Measurements from ENCODE around the gene NUDT17. TPM values are rescaled to one million over a fixed set of nuclear protein-coding genes. Genes with fewer than 3 reads are reported as not detected.
"Not testable (repeated sequence)": the region's sequence is repeated elsewhere in the genome, so short reads cannot be mapped to it uniquely, and the experiment has no call there.

NUDT17 gene
- polyA plus RNA-seq, 1 of the 3 experiments (the other 2 are of a cell fraction) = 8.1 TPM

DNA sequence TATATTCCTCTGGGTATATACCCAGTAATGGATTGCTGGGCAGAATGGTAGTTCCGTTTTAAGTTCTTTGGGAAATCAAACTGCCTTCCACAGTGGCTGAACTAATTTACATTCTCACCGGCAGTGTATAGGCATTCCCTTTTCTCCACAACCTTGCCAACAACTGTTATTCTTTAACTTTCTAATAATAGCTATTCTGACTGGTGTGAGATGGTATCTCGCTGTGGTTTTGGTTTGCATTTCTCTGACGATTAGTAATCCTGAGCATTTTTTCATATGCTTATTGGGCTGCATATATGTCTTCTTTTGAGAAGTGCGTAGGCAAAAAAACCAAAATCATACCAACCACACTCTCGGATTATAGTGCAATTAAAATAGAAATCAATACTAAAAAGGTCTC, 27.3 kb upstream of the NUDT17 start:
- 4% methylated on average over 4 of the region's 6 CpGs for WGBS (ENCODE audit: low lambda C conversion rate)
- not testable (repeated sequence) for DNase-seq
- peak overlapping the region; percentile 61; the same call in 1 of the 2 replicates for H3K4me2 ChIP-seq

DNA sequence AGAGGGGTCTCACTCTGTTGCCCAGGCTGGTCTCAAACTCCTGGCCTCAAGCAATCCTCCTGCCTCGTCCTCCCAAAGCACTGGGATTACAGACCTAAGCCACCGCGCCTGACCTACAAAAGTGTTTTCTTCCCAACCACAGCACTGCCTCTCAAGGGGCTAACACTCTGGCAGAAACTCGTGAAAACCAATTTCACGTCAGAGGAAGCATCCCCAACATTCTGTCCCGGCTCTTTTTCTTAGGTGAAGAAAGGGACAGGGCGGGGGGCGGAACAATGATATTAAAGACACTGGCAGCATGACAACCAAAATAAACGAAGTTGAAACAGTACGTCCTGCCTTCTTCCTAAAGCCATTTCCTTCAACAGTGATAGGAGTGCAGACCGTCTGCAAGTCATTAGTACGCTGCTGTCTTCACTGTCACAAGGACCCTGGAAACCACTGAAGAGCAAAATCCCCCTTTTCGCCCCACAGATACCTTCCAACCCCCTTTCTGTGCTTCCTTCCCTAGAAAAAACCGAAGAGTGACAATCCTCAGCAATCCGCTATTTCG, 22.6 kb upstream of the NUDT17 start:
- H2AFZ ChIP-seq (ENCODE audit: low read depth); H3K4me2 ChIP-seq; POLR2A ChIA-PET; H3K9me2 ChIP-seq; DNase-seq; H3K27ac ChIP-seq (ENCODE audit: low read depth in 2 of 2, low read length in 1 of 2); H4K20me1 ChIP-seq (ENCODE audit: insufficient read depth); H3K27me3 ChIP-seq (ENCODE audit: insufficient read depth); H3K9me3 ChIP-seq; H3K9ac ChIP-seq: not testable (repeated sequence)
- H3K79me2 ChIP-seq (ENCODE audit: insufficient read depth) = peaks cover 55% of the 10 kb centered on the region
- WGBS (ENCODE audit: low lambda C conversion rate) = no CpG with 5 or more reads among the region's 16 CpGs
- H3K36me3 ChIP-seq (replicated peaks in 1 of 2; ENCODE audit: control insufficient read depth in 1 of 2, insufficient read depth in 2 of 2, low read length in 1 of 2) = peaks cover 14 to 21% of the 10 kb centered on the region in 2 experiments
- CTCF ChIA-PET = interaction anchor here (10.4 kb wide), 1 partner anchor 23 kb away, joined by 121 read pairs; the partner anchor contains the start of gene NUDT17
- H3F3A ChIP-seq (replicated peaks; ENCODE audit: insufficient read depth) = peaks cover 17% of the 10 kb centered on the region
- H3K4me3 ChIP-seq (ENCODE audit: low read depth in 2 of 2, low read length in 1 of 2) = peak overlapping the region in 1 of 2 experiments; percentile 25; a peak in 1 of 4 replicates
- H3K4me1 ChIP-seq (ENCODE audit: control insufficient read depth in 1 of 2, insufficient read depth in 2 of 2, low read depth in 1 of 2, low read length in 1 of 2) = peaks cover 0 to 12% of the 10 kb centered on the region in 2 experiments; a peak in 2 of 4 replicates

More for the DNA sequence above, 27.3 kb upstream of the NUDT17 start:
- H4K20me1 ChIP-seq (ENCODE audit: insufficient read depth); H3F3A ChIP-seq (replicated peaks; ENCODE audit: insufficient read depth); H3K27me3 ChIP-seq (ENCODE audit: insufficient read depth); H3K9me2 ChIP-seq; POLR2A ChIA-PET; H2AFZ ChIP-seq (ENCODE audit: low read depth); H3K9me3 ChIP-seq; H3K4me1 ChIP-seq (ENCODE audit: control insufficient read depth in 1 of 2, insufficient read depth in 2 of 2, low read depth in 1 of 2, low read length in 1 of 2); H3K36me3 ChIP-seq (replicated peaks in 1 of 2; ENCODE audit: control insufficient read depth in 1 of 2, insufficient read depth in 2 of 2, low read length in 1 of 2); H3K4me3 ChIP-seq (ENCODE audit: low read depth in 2 of 2, low read length in 1 of 2); CTCF ChIA-PET: not testable (repeated sequence)
- TF ChIP-seq TCF12 (IDR thresholded peaks at IDR 0.05) = peak; percentile 41; the same call in 1 of the 2 replicates
- 0 out of 2 replicates have a peak, but pooled peaks have one; percentile 27 for TF ChIP-seq NFIC (IDR thresholded peaks at IDR 0.05; ENCODE audit: borderline replicate concordance)
- TF ChIP-seq MEF2A (IDR thresholded peaks at IDR 0.05; ENCODE audit: borderline replicate concordance, low read depth) = peak; percentile 84; the same call in 1 of the 2 replicates
- peak overlapping the region; percentile 29; the same call in 1 of the 2 replicates for H3K9ac ChIP-seq
- peak overlapping the region; percentile 40 to 62; a peak in 1 of 4 replicates for H3K27ac ChIP-seq (ENCODE audit: low read depth in 2 of 2, low read length in 1 of 2)
- peaks cover 29% of the 10 kb centered on the region for H3K79me2 ChIP-seq (ENCODE audit: insufficient read depth)

DNA sequence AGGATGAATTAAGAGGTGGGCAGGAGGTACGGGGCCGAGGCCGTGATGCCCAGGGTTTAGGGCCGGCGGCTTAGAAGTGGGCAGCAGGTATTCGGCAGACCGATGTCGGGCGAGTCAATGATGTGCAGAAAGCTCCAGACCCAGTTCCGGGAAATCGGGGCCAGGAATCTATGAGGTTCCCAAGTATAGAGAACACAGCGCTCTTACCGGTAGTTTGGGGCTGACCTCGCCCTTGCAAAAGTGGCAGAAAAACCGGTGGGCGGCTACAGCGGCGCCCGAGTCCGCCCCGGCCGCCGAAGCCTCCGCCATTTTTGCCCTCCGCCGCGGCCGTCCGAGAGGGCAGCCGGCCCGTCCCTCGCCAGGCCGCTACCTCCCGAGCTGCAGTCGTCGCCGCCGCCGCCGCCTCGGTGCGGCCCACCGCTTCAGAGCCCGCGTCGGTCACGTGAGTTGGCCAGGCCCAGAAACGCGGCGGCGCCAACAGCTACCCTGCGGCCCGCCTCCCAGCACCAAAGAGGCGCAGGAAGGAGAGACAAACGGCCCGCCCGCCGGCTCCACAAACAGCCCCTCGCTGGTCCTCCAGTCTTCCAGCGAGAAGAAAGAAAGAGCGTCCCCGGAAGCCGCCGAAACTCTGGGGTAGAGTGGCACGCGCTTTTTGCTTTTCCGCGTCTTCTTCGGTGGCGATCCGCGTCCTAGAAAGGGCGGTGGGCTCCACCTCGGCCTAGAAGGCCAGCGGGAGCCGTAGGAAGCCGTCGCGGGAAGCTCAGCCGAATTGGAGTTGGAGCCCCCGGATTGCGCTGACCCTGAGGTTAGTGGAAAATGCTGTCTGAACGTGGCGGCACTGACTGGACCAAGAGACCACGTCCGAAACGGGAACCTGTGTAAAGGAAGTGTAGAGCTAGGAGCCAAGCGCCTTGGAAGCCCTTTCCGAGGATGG, 21.6 kb upstream of the NUDT17 start, which contains the start of the genes POLR3C and RNF115:
POLR3C (plus strand) TSS at position 636 of the 934 bp plus-strand sequence. CDS start 1,577 bp downstream, outside the sequence.
RNF115 (minus strand) TSS at position 531 of the 934 bp plus-strand sequence; CDS start at position 309, 222 bp downstream.
- Histone ChIP-seq H3K9me2 (no peaks in the 10 kb centered on the region), H3K9me3 (no peaks in the 10 kb centered on the region), H3K36me3 (replicated peaks in 1 of 2; ENCODE audit: control insufficient read depth in 1 of 2, insufficient read depth in 2 of 2, low read length in 1 of 2) (peaks cover 23 to 30% of the 10 kb centered on the region in 2 experiments), H3F3A (replicated peaks; ENCODE audit: insufficient read depth) (peaks cover 17% of the 10 kb centered on the region), H3K4me1 (ENCODE audit: control insufficient read depth in 1 of 2, insufficient read depth in 2 of 2, low read depth in 1 of 2, low read length in 1 of 2) (peaks cover 0 to 12% of the 10 kb centered on the region in 2 experiments; a peak in 2 of 4 replicates), H4K20me1 (ENCODE audit: insufficient read depth) (no peaks in the 10 kb centered on the region), H2AFZ (ENCODE audit: low read depth) (peak within 1 kb of the TSS; percentile 90), H3K4me3 (ENCODE audit: low read depth in 2 of 2, low read length in 1 of 2) (peak within 1 kb of the TSS; percentile 90 to 99), H3K27ac (ENCODE audit: low read depth in 2 of 2, low read length in 1 of 2) (peak within 1 kb of the TSS; percentile 92 to 98), H3K9ac (peak within 1 kb of the TSS; percentile 87), H3K4me2 (peak within 1 kb of the TSS; percentile 74), H3K79me2 (ENCODE audit: insufficient read depth) (peaks cover 60% of the 10 kb centered on the region), H3K27me3 (ENCODE audit: insufficient read depth) (no peaks in the 10 kb centered on the region)
- DNase-seq = peak; percentile 91
- POLR2A ChIA-PET = interaction anchor here (0.6 to 1.4 kb wide), 5 partner anchors 22 to 104 kb away, joined by 3 to 12 read pairs (median 3); partner anchors contain the start of genes NUDT17, PIAS3 and RBM8A
- CTCF ChIA-PET = interaction anchor here (0.6 to 10.4 kb wide), 3 partner anchors 22 to 69 kb away, joined by 3 to 121 read pairs (median 3); partner anchors contain the start of gene NUDT17
- WGBS (ENCODE audit: low lambda C conversion rate) = 5% methylated on average over 37 of the region's 89 CpGs
- TF ChIP-seq SMC3 (IDR thresholded peaks at IDR 0.05; ENCODE audit: low read depth, low read length) (peak; percentile 8; the same call in 1 of the 2 replicates), RAD21 (IDR thresholded peaks at IDR 0.05; ENCODE audit: low read length) (no peak), POLR2AphosphoS5 (IDR thresholded peaks at IDR 0.05; ENCODE audit: low read depth, low read length) (peak; percentile 86), NRF1 (IDR thresholded peaks at IDR 0.05; ENCODE audit: low read depth, low read length) (0 out of 2 replicates have a peak, but pooled peaks have one; percentile 23)
- TF ChIP-seq, protein P1, sequence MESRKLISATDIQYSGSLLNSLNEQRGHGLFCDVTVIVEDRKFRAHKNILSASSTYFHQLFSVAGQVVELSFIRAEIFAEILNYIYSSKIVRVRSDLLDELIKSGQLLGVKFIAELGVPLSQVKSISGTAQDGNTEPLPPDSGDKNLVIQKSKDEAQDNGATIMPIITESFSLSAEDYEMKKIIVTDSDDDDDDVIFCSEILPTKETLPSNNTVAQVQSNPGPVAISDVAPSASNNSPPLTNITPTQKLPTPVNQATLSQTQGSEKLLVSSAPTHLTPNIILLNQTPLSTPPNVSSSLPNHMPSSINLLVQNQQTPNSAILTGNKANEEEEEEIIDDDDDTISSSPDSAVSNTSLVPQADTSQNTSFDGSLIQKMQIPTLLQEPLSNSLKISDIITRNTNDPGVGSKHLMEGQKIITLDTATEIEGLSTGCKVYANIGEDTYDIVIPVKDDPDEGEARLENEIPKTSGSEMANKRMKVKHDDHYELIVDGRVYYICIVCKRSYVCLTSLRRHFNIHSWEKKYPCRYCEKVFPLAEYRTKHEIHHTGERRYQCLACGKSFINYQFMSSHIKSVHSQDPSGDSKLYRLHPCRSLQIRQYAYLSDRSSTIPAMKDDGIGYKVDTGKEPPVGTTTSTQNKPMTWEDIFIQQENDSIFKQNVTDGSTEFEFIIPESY (IDR thresholded peaks at IDR 0.05; ENCODE audit: borderline replicate concordance, low read depth) = peak; percentile 78; the same call in 1 of the 2 replicates
- TF ChIP-seq, protein P2, sequence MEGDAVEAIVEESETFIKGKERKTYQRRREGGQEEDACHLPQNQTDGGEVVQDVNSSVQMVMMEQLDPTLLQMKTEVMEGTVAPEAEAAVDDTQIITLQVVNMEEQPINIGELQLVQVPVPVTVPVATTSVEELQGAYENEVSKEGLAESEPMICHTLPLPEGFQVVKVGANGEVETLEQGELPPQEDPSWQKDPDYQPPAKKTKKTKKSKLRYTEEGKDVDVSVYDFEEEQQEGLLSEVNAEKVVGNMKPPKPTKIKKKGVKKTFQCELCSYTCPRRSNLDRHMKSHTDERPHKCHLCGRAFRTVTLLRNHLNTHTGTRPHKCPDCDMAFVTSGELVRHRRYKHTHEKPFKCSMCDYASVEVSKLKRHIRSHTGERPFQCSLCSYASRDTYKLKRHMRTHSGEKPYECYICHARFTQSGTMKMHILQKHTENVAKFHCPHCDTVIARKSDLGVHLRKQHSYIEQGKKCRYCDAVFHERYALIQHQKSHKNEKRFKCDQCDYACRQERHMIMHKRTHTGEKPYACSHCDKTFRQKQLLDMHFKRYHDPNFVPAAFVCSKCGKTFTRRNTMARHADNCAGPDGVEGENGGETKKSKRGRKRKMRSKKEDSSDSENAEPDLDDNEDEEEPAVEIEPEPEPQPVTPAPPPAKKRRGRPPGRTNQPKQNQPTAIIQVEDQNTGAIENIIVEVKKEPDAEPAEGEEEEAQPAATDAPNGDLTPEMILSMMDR (IDR thresholded peaks at IDR 0.05) = no peak
- TF ChIP-seq, protein P3, sequence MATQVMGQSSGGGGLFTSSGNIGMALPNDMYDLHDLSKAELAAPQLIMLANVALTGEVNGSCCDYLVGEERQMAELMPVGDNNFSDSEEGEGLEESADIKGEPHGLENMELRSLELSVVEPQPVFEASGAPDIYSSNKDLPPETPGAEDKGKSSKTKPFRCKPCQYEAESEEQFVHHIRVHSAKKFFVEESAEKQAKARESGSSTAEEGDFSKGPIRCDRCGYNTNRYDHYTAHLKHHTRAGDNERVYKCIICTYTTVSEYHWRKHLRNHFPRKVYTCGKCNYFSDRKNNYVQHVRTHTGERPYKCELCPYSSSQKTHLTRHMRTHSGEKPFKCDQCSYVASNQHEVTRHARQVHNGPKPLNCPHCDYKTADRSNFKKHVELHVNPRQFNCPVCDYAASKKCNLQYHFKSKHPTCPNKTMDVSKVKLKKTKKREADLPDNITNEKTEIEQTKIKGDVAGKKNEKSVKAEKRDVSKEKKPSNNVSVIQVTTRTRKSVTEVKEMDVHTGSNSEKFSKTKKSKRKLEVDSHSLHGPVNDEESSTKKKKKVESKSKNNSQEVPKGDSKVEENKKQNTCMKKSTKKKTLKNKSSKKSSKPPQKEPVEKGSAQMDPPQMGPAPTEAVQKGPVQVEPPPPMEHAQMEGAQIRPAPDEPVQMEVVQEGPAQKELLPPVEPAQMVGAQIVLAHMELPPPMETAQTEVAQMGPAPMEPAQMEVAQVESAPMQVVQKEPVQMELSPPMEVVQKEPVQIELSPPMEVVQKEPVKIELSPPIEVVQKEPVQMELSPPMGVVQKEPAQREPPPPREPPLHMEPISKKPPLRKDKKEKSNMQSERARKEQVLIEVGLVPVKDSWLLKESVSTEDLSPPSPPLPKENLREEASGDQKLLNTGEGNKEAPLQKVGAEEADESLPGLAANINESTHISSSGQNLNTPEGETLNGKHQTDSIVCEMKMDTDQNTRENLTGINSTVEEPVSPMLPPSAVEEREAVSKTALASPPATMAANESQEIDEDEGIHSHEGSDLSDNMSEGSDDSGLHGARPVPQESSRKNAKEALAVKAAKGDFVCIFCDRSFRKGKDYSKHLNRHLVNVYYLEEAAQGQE (IDR thresholded peaks at IDR 0.05; ENCODE audit: low read depth, low read length) = peak; percentile 46; the same call in 1 of the 2 replicates
